Measurements from ENCODE around the gene LIPJ. TPM values are rescaled to one million over a fixed set of nuclear protein-coding genes. Genes with fewer than 3 reads are reported as not detected.

LIPJ gene
- total and polyA plus RNA-seq, 2 of the 13 experiments (the other 11 are each of a cell fraction or from before 2014, with no cell fraction given), result not detected

DNA sequence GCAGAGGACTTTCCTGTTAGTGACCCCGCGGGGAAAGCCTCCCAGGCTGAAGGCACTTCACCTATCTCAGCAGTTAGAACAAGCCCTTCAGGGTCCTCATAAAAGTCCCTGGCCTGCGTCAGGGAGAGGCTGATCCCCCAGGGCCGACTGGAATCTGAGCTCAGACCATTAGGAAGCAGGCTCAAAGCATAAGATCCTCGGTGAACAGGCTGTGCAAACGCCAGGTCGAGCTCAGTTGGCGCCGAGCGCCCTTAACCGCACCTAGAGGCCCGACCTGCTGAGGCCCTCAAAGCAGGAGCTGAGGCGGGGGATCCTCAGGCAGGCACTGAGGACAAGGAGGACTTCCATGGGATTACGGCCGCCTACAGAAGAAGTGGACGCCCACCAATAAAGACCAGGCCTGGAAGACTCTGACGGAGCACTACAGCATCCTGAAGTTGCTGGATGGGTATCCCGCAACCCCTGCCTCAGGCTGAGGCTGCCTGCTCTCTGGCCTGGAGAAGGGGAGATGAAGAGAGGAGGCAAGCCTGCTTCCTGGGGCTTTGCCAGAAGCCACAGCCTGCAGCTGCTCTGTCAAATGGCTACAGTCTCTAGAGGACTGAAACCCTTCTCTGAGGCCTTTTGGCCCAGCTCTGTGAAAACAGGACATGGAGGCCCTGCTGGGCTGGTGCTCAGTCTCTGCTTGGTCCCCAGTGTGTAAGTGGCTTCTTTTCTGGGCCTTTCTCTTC is 29.9 kb downstream of the LIPJ start:
- no peak overlapping the region for H3K4me3 ChIP-seq (replicated peaks in 1 of 3; ENCODE audit: insufficient read depth in 1 of 3, low read depth in 2 of 3, low read length in 3 of 3)
- no peaks in the 10 kb centered on the region for H3K9me3 ChIP-seq (ENCODE audit: low read length)
- no TSS peak for BruUV-seq (replicated peaks)
- intact Hi-C loops (cut with micrococcal nuclease; ENCODE audit: unreplicated experiment), result no loop called here
- no peak overlapping the region for H3K4me2 ChIP-seq (ENCODE audit: low read depth, low read length)
- no peak for FAIRE-seq
- no peaks in the 10 kb centered on the region for H3K4me1 ChIP-seq (ENCODE audit: insufficient read depth, low read length)
- no peak overlapping the region for H3K9ac ChIP-seq (ENCODE audit: insufficient read depth, low read depth, low read length)
- TF ChIP-seq ZNF251 (CRISPR knock-in tag; IDR thresholded peaks at IDR 0.05), result no peak
- TF ChIP-seq ELF4 (CRISPR knock-in tag; IDR thresholded peaks at IDR 0.05; ENCODE audit: borderline replicate concordance), result no peak
- TF ChIP-seq NFE2L1 (CRISPR knock-in tag; IDR thresholded peaks at IDR 0.05; ENCODE audit: borderline replicate concordance), result no peak
- TF ChIP-seq RAD21 (CRISPR knock-in tag; IDR thresholded peaks at IDR 0.05), result no peak
- TF ChIP-seq ZNF768 (CRISPR knock-in tag; IDR thresholded peaks at IDR 0.05), result no peak
- no peak for TF ChIP-seq ZFP36L1 (CRISPR knock-in tag; IDR thresholded peaks at IDR 0.05)
- no peak for TF ChIP-seq SP1 (IDR thresholded peaks at IDR 0.05)
- TF ChIP-seq SP1 (CRISPR knock-in tag; IDR thresholded peaks at IDR 0.05), result no peak
- TF ChIP-seq HNRNPH1 (optimal IDR thresholded peaks at IDR 0.05; ENCODE audit: low read depth, low read length), result no peak
- TF ChIP-seq ZNF7 (CRISPR knock-in tag; IDR thresholded peaks at IDR 0.05), result no peak
- TF ChIP-seq ZNF572 (CRISPR knock-in tag; IDR thresholded peaks at IDR 0.05), result no peak
- TF ChIP-seq HIVEP1 (CRISPR knock-in tag; IDR thresholded peaks at IDR 0.05), result no peak
- TF ChIP-seq FOXK1 (CRISPR knock-in tag; IDR thresholded peaks at IDR 0.05; ENCODE audit: borderline replicate concordance, low read depth), result no peak
- no peaks in the 10 kb centered on the region for H3K27me3 ChIP-seq (ENCODE audit: control insufficient read depth in 1 of 2, insufficient read depth in 2 of 2, low read length in 2 of 2)
- no peak; the same call in 2 of the 3 replicates for ATAC-seq
- no peak overlapping the region for H2AFZ ChIP-seq (ENCODE audit: low read length)
- H4K20me1 ChIP-seq (ENCODE audit: insufficient read depth, low read length), result no peaks in the 10 kb centered on the region
- ChIA-PET CTCF (ENCODE audit: low intra/inter-chr PET ratio, low total read pairs) (no interaction called here), POLR2A (no interaction called here)
- H3K36me3 ChIP-seq (replicated peaks in 1 of 2; ENCODE audit: control insufficient read depth in 1 of 2, insufficient read depth in 2 of 2, low read length in 2 of 2), result no peaks in the 10 kb centered on the region
- in situ Hi-C loops (cut with HindIII; ENCODE audit: extremely low pct_ligation_motif_present, low pct_unique_long_range_greater_than_20kb), result no loop called here
- no peaks in the 10 kb centered on the region for H3K79me2 ChIP-seq (ENCODE audit: insufficient read depth, low read length)
- no peak overlapping the region for H3K27ac ChIP-seq (ENCODE audit: extremely low read length, insufficient read depth, low read length)
- no peak for DNase-seq (ENCODE audit: low spot score)
- 20% methylated on average over 10 of the region's 18 CpGs for WGBS (ENCODE audit: low lambda C conversion rate)
